Measurements from ENCODE around the gene UNC93B1. TPM values are rescaled to one million over a fixed set of nuclear protein-coding genes. Genes with fewer than 3 reads are reported as not detected.

The UNC93B1 gene
- 1.2 and 4.6 TPM in 2 replicates for polyA plus RNA-seq (2014; cell fraction: cytosol; rRNA removed)
- 0.55 and 5.1 TPM in 2 replicates for polyA plus RNA-seq (2014; cell fraction: nucleus; rRNA removed)

- DNase-seq (ENCODE audit: low spot score) = peak; percentile 47
Measured at GRCh38 chr11:68003846-68004550, at the start of gene UNC93B1. TSS of gene UNC93B1 (minus strand) at chr11:68004097. CDS start at chr11:68004043, 54 bp downstream.

GRCh38 chr11:68053117-68053516 is 49.2 kb upstream of the UNC93B1 start:
- DNase-seq (ENCODE audit: low spot score) = no peak

- no peak for DNase-seq (ENCODE audit: low spot score)
Measured at GRCh38 chr11:68052137-68052873, 48.4 kb upstream of the UNC93B1 start.

GRCh38 chr11:68051191-68052136 is 47.6 kb upstream of the UNC93B1 start:
- DNase-seq (ENCODE audit: low spot score) = no peak

- no peak for DNase-seq (ENCODE audit: low spot score)
Measured at GRCh38 chr11:68050371-68050841, 46.5 kb upstream of the UNC93B1 start.

GRCh38 chr11:68049509-68050370 is 45.8 kb upstream of the UNC93B1 start:
- no peak for DNase-seq (ENCODE audit: low spot score)

- DNase-seq (ENCODE audit: low spot score) = no peak
Measured at GRCh38 chr11:68048681-68049508, 45.0 kb upstream of the UNC93B1 start.

GRCh38 chr11:68047437-68048290 is 43.8 kb upstream of the UNC93B1 start:
- DNase-seq (ENCODE audit: low spot score) = no peak

GRCh38 chr11:68044898-68045351 is 41.0 kb upstream of the UNC93B1 start:
- DNase-seq (ENCODE audit: low spot score) = no peak

- DNase-seq (ENCODE audit: low spot score) = peak; percentile 70
Measured at GRCh38 chr11:68044145-68044813, 40.4 kb upstream of the UNC93B1 start.

GRCh38 chr11:68043349-68044144 is 39.6 kb upstream of the UNC93B1 start:
- DNase-seq (ENCODE audit: low spot score) = peak; percentile 73

GRCh38 chr11:68043029-68043348 is 39.1 kb upstream of the UNC93B1 start:
- DNase-seq (ENCODE audit: low spot score) = no peak

- DNase-seq (ENCODE audit: low spot score) = no peak
Measured at GRCh38 chr11:68042219-68043028, 38.5 kb upstream of the UNC93B1 start.

GRCh38 chr11:68041617-68042218 is 37.8 kb upstream of the UNC93B1 start:
- DNase-seq (ENCODE audit: low spot score) = no peak

- DNase-seq (ENCODE audit: low spot score) = no peak
Measured at GRCh38 chr11:68040957-68041591, 37.2 kb upstream of the UNC93B1 start.

Measured in SK-N-DZ (cell line).